A549 (cell line): ENCODE results near the gene SLC10A7. TPM values are rescaled to one million over a fixed set of nuclear protein-coding genes. Genes with fewer than 3 reads are reported as not detected.

Experiments
- ATAC-seq, 2 experiments: fragments of 200-7000 bp in 1 of 2; fragments of >200 bp in 1 of 2; cut with Nextera tagmentation in 1 of 2; cut with Tn5 transposase in 1 of 2; 3 replicates each; pipeline versions ENCODE4 v1.8.0 to v1.9.1; 2018 to 2020; ENCODE audit warnings: mild to moderate bottlenecking in 1 of 2, moderate library complexity in 1 of 2
- CTCF ChIA-PET: fragments of 300-600 bp; sonication (Branson Sonifier 250); formaldehyde crosslinking; extraction: SDS; loops from one replicate; lab custom pipeline; 2021; ENCODE audit warnings: antibody characterized with exemption, inconsistent platforms; lab: Yijun Ruan, JAX
- POLR2A ChIA-PET: fragments of 350-600 bp; formaldehyde crosslinking; extraction: SDS; loops from one replicate; lab custom pipeline; 2021; ENCODE audit warnings: antibody characterized with exemption, inconsistent platforms; lab: Yijun Ruan, JAX
- DNase-seq, 2 experiments: peaks; one replicate each; pipeline versions ENCODE4 v3.0.0 to v3.0.0-alpha.2; 2011 to 2016; ENCODE audit warnings: low read depth in 1 of 2, low spot score in 1 of 2
- FAIRE-seq: peaks from 2 replicates; lab custom pipeline; 2011; peaks lifted over from hg19 to GRCh38; lab: Jason Lieb, UNC
- H3K27ac ChIP-seq, 2 experiments: fragments of >200 bp; sonication (Bioruptor Twin); formaldehyde crosslinking; 3 replicates each; pipeline ENCODE4 v1.5.1; 2016 to 2017
- H3K4me1 ChIP-seq: fragments of >200 bp; sonication (Bioruptor Twin); formaldehyde crosslinking; 3 replicates; pipeline ENCODE4 v1.6.1; 2016
- H3K4me2 ChIP-seq: fragments of >200 bp; sonication (Bioruptor Twin); formaldehyde crosslinking; 3 replicates; pipeline ENCODE4 v1.6.1; 2016
- H3K4me3 ChIP-seq: fragments of >200 bp; sonication (Bioruptor Twin); formaldehyde crosslinking; 3 replicates; pipeline ENCODE4 v1.5.1; 2016
- H3K9me3 ChIP-seq: fragments of >200 bp; sonication (Bioruptor Twin); formaldehyde crosslinking; 3 replicates; pipeline ENCODE4 v1.6.1; 2016
- CBX8 ChIP-seq: fragments of 200-600 bp; sonication (generic); IDR thresholded peaks from 2 replicates; pipeline ENCODE4 v1.6.1; 2016
- CHD2 ChIP-seq: fragments of 150-350 bp; IDR thresholded peaks from 2 replicates; pipeline ENCODE4 v1.6.1; 2014; ENCODE audit warnings: low read length; ENCODE audit not compliant: partially characterized antibody
- CHD4 ChIP-seq: fragments of 200-600 bp; sonication (generic); IDR thresholded peaks from 2 replicates; pipeline ENCODE4 v1.6.1; 2016; ENCODE audit warnings: antibody characterized with exemption, mild to moderate bottlenecking, borderline replicate concordance
- E2F6 ChIP-seq: IDR thresholded peaks from 2 replicates; pipeline ENCODE4 v1.6.1; 2012; ENCODE audit warnings: low read depth, borderline replicate concordance
- EHMT2 ChIP-seq: fragments of 200-600 bp; sonication (generic); IDR thresholded peaks from 2 replicates; pipeline ENCODE4 v1.6.1; 2016; ENCODE audit warnings: antibody characterized with exemption, low read depth, mild to moderate bottlenecking, moderate library complexity
- ESRRA ChIP-seq: fragments of 150-350 bp; IDR thresholded peaks from 2 replicates; pipeline ENCODE4 v1.6.1; 2014; ENCODE audit warnings: mild to moderate bottlenecking, low read length, borderline replicate concordance
- FOSL2 ChIP-seq, 2 experiments: fragments of 450-650 bp in 1 of 2; fragments of >200 bp in 1 of 2; sonication (Bioruptor Twin) in 1 of 2; formaldehyde crosslinking; IDR thresholded peaks; 2 replicates each; pipeline versions ENCODE4 v1.5.0 to v1.6.1; 2016 to 2020; ENCODE audit warnings: mild to moderate bottlenecking in 1 of 2, moderate library complexity in 1 of 2
- HEYL ChIP-seq: fragments of 250-450 bp; sonication (Bioruptor Pico); IDR thresholded peaks from 2 replicates; pipeline ENCODE4 v1.8.0; 2021; ENCODE audit warnings: mild to moderate bottlenecking, moderate library complexity
- HMGXB4 ChIP-seq: fragments of 250-450 bp; sonication (Bioruptor Pico); IDR thresholded peaks from 2 replicates; pipeline ENCODE4 v1.5.0; 2021; ENCODE audit warnings: mild to moderate bottlenecking, moderate library complexity, borderline replicate concordance
- NPAS2 ChIP-seq: fragments of 250-450 bp; sonication (Bioruptor Pico); IDR thresholded peaks from 2 replicates; pipeline ENCODE4 v1.8.0; 2022; ENCODE audit warnings: mild to moderate bottlenecking, moderate library complexity, borderline replicate concordance
- PBX3 ChIP-seq: IDR thresholded peaks from 2 replicates; pipeline ENCODE4 v1.6.1; 2012
- RARB ChIP-seq: fragments of 250-450 bp; sonication (Bioruptor Pico); IDR thresholded peaks from 2 replicates; pipeline ENCODE4 v1.8.0; 2021; ENCODE audit warnings: mild to moderate bottlenecking, moderate library complexity
- REST ChIP-seq: fragments of 200-600 bp; sonication (generic); IDR thresholded peaks from 2 replicates; pipeline ENCODE4 v1.6.1; 2016; ENCODE audit warnings: antibody characterized with exemption, mild to moderate bottlenecking, moderate library complexity
- TFCP2L1 ChIP-seq: fragments of 250-450 bp; sonication (Bioruptor Pico); IDR thresholded peaks from 2 replicates; pipeline ENCODE4 v1.5.0; 2021; ENCODE audit warnings: mild to moderate bottlenecking
- TP53 ChIP-seq: fragments of 250-450 bp; sonication (Bioruptor Pico); IDR thresholded peaks from 2 replicates; pipeline ENCODE4 v1.5.0; 2021; ENCODE audit warnings: mild to moderate bottlenecking, moderate library complexity
- USF2 ChIP-seq: fragments of 450-650 bp; IDR thresholded peaks from 2 replicates; pipeline ENCODE4 v1.6.1; 2014; ENCODE audit warnings: antibody characterized with exemption
- ZC3H11A ChIP-seq: fragments of 450-650 bp; IDR thresholded peaks from 2 replicates; pipeline ENCODE4 v1.6.1; 2014; ENCODE audit warnings: antibody characterized with exemption, mild to moderate bottlenecking
- WGBS: methylation state at CpG from one replicate; pipeline ENCODE4 v1.1.6; 2017; ENCODE audit errors: missing lambda C conversion rate; 5-methylcytosine and 5-hydroxymethylcytosine counted together
- polyA plus RNA-seq, 4 experiments: library from polyadenylated mRNA; depleted of rRNA in 3 of 4; stranded (reverse); fragments of >200 nt; fragmentation: RNase III in 1 of 4; extraction: RNeasy Plus Mini Kit Qiagen cat#74134 plus additional on column Dnase treatment in 1 of 4; gene quantifications; 2 replicates in 3 of 4; 3 replicates in 1 of 4; pipeline ENCODE4 v1.2.3, GENCODE V29; 2011 to 2017

The SLC10A7 gene
- polyA plus RNA-seq, 2 of the 4 experiments (the other 2 are of a cell fraction): 1.3 to 6.5 TPM

- ATAC-seq (no peak), FAIRE-seq (no peak), DNase-seq (no peak)
- WGBS: 56% methylated on average over 1 of the region's 1 CpG
- Histone ChIP-seq H3K4me3 (no peak overlapping the region), H3K27ac (no peak overlapping the region), H3K4me1 (no peaks in the 10 kb centered on the region), H3K9me3 (no peaks in the 10 kb centered on the region), H3K4me2 (no peak overlapping the region)
- POLR2A ChIA-PET: no interaction called here
- CTCF ChIA-PET: interaction anchor here (1.2 kb wide), 1 partner anchor 569 kb away, joined by 3 read pairs; no protein-coding TSS in a partner anchor
- TF ChIP-seq HEYL (CRISPR knock-in tag) (no peak), CHD4 (no peak), TP53 (CRISPR knock-in tag) (no peak), HMGXB4 (CRISPR knock-in tag) (no peak), ZC3H11A (no peak), CBX8 (no peak), CHD2 (no peak), FOSL2 (IDR thresholded peaks at IDR 0.05) (no peak), FOSL2 (CRISPR knock-in tag; IDR thresholded peaks at IDR 0.05) (no peak)
These were observed 175.5 kb downstream of the SLC10A7 start for GRCh38 chr4:146346276-146346675.

- no peak overlapping the region for H3K4me2 ChIP-seq
- ChIA-PET CTCF (interaction anchor here (1.3 kb wide), 1 partner anchor 562 kb away, joined by 3 read pairs; no protein-coding TSS in a partner anchor), POLR2A (no interaction called here)
- H3K9me3 ChIP-seq: no peaks in the 10 kb centered on the region
- WGBS: 65% methylated on average over 3 of the region's 3 CpGs
- no peak for FAIRE-seq
- TF ChIP-seq NPAS2 (CRISPR knock-in tag) (no peak), TFCP2L1 (CRISPR knock-in tag) (no peak), ESRRA (no peak), RARB (no peak), E2F6 (no peak), PBX3 (no peak), CHD4 (no peak), USF2 (no peak), EHMT2 (no peak), REST (no peak)
- TF ChIP-seq, all 56 proteins: peak for 0
- H3K27ac ChIP-seq: no peak overlapping the region
- H3K4me1 ChIP-seq: no peaks in the 10 kb centered on the region; the same call in 2 of the 3 replicates
- DNase-seq (no peak), ATAC-seq (no peak)
- H3K4me3 ChIP-seq: no peak overlapping the region
These were observed 178.0 kb downstream of the SLC10A7 start for GRCh38 chr4:146343776-146344175.
